Neural cell (in vitro differentiated cells): ENCODE measurements around the gene B4GALT5. TPM values are rescaled to one million over a fixed set of nuclear protein-coding genes. Genes with fewer than 3 reads are reported as not detected.

Source experiments
- H2AFZ ChIP-seq: fragments of 200-600, 300-800 bp; sonication (generic), shearing (Covaris generic); 2 replicates; pipeline ENCODE4 v1.6.0; 2014; ENCODE audit warnings: low read depth, mild to moderate bottlenecking, antibody characterized with exemption, low read length, moderate library complexity
- H3F3A ChIP-seq: fragments of 200-600 bp; shearing (Covaris generic); 2 replicates; pipeline ENCODE4 v1.6.1; 2016; ENCODE audit warnings: mild to moderate bottlenecking, moderate library complexity, mixed read lengths, antibody characterized with exemption, low read length; ENCODE audit not compliant: insufficient read depth, poor library complexity, severe bottlenecking
- H3K27ac ChIP-seq: fragments of 200-600, 300-800 bp; sonication (generic), shearing (Covaris generic); 2 replicates; pipeline ENCODE4 v1.5.1; 2014; ENCODE audit warnings: mild to moderate bottlenecking, low read length, moderate library complexity
- H3K27me3 ChIP-seq: fragments of 300-800, 200-600 bp; sonication (generic), shearing (Covaris generic); 2 replicates; pipeline ENCODE4 v1.6.0; 2014; ENCODE audit warnings: mild to moderate bottlenecking, low read depth, low read length, moderate library complexity; ENCODE audit not compliant: insufficient read depth
- H3K36me3 ChIP-seq: fragments of 300-800, 200-600 bp; sonication (generic), shearing (Covaris generic); 2 replicates; pipeline ENCODE4 v1.5.1; 2014; ENCODE audit warnings: mild to moderate bottlenecking, antibody characterized with exemption, low read length, moderate library complexity; ENCODE audit not compliant: insufficient read depth
- H3K4me2 ChIP-seq: fragments of 300-800, 200-600 bp; sonication (generic), shearing (Covaris generic); 2 replicates; pipeline ENCODE4 v1.6.0; 2014; ENCODE audit warnings: mild to moderate bottlenecking, low read length
- H3K4me3 ChIP-seq: fragments of 300-800, 200-600 bp; sonication (generic), shearing (Covaris generic); 2 replicates; pipeline ENCODE4 v1.5.1; 2014; ENCODE audit warnings: mild to moderate bottlenecking, low read length, moderate library complexity
- H3K79me2 ChIP-seq: fragments of 200-600 bp; shearing (Covaris generic); replicated peaks from 2 replicates; pipeline ENCODE4 v1.6.0; 2014; ENCODE audit warnings: mild to moderate bottlenecking, low read length, moderate library complexity; ENCODE audit not compliant: insufficient read depth
- H3K9ac ChIP-seq: fragments of 300-800, 200-600 bp; sonication (generic), shearing (Covaris generic); 2 replicates; pipeline ENCODE4 v1.6.1; 2016; ENCODE audit warnings: mild to moderate bottlenecking, low read length, mixed read lengths
- H3K9me2 ChIP-seq: fragments of 200-600 bp; shearing (Covaris generic); 2 replicates; pipeline ENCODE4 v1.6.1; 2016; ENCODE audit warnings: mild to moderate bottlenecking, low read length, mixed read lengths; ENCODE audit not compliant: insufficient read depth
- H3K9me3 ChIP-seq: fragments of 200-600, 300-800 bp; sonication (generic), shearing (Covaris generic); 2 replicates; pipeline ENCODE4 v1.6.1; 2016; ENCODE audit warnings: mild to moderate bottlenecking, mixed run types, low read length, moderate library complexity, mixed read lengths
- H4K20me1 ChIP-seq: fragments of 200-600 bp; shearing (Covaris generic); 2 replicates; pipeline ENCODE4 v1.6.1; 2016; ENCODE audit warnings: mild to moderate bottlenecking, mixed run types; ENCODE audit not compliant: insufficient read depth
- EP300 ChIP-seq: fragments of 450-650 bp; conservative IDR thresholded peaks from 2 replicates; pipeline ENCODE4 v1.6.1; 2014; ENCODE audit warnings: antibody characterized with exemption, mild to moderate bottlenecking, moderate library complexity; ENCODE audit not compliant: poor library complexity, severe bottlenecking
- EZH2 ChIP-seq: fragments of 200-600, 300-800 bp; shearing (Covaris generic), sonication (generic); IDR thresholded peaks from 2 replicates; pipeline ENCODE4 v1.6.1; 2014; ENCODE audit warnings: antibody characterized with exemption, low read length, borderline replicate concordance, mild to moderate bottlenecking; ENCODE audit not compliant: insufficient read depth, poor library complexity, severe bottlenecking
- MXI1 ChIP-seq: fragments of 450-650 bp; conservative IDR thresholded peaks from 2 replicates; pipeline ENCODE4 v1.6.1; 2014; ENCODE audit warnings: antibody characterized with exemption, mild to moderate bottlenecking; ENCODE audit not compliant: poor library complexity, severe bottlenecking
- POLR2AphosphoS5 ChIP-seq: IDR thresholded peaks from 2 replicates; pipeline ENCODE4 v1.6.1; 2012
- RAD21 ChIP-seq: fragments of 450-650 bp; conservative IDR thresholded peaks from 2 replicates; pipeline ENCODE4 v1.6.1; 2014; ENCODE audit warnings: antibody characterized with exemption, mild to moderate bottlenecking, moderate library complexity
- SMC3 ChIP-seq: fragments of 450-650 bp; conservative IDR thresholded peaks from 2 replicates; pipeline ENCODE4 v1.6.1; 2014; ENCODE audit warnings: antibody characterized with exemption, mild to moderate bottlenecking, moderate library complexity; ENCODE audit not compliant: poor library complexity
- TAF1 ChIP-seq: IDR thresholded peaks from 2 replicates; pipeline ENCODE4 v1.6.1; 2012; ENCODE audit warnings: low read depth
- polyA plus RNA-seq: library from polyadenylated mRNA; depleted of rRNA; stranded (reverse); fragments of >200 nt; gene quantifications from 2 replicates; pipeline ENCODE4 v1.2.3, GENCODE V29; 2014
- TF ChIP-seq, protein P1 (sequence below): IDR thresholded peaks from 2 replicates; pipeline ENCODE4 v1.6.1; 2012; ENCODE audit warnings: borderline replicate concordance
- TF ChIP-seq, protein P2 (sequence below): fragments of 450-650 bp; IDR thresholded peaks from 2 replicates; pipeline ENCODE4 v1.5.1; 2014; ENCODE audit warnings: antibody characterized with exemption, mild to moderate bottlenecking, moderate library complexity; ENCODE audit not compliant: poor library complexity, severe bottlenecking

The B4GALT5 gene
- polyA plus RNA-seq, 1 donor from 2014 or later: 34.7 TPM

DNA sequence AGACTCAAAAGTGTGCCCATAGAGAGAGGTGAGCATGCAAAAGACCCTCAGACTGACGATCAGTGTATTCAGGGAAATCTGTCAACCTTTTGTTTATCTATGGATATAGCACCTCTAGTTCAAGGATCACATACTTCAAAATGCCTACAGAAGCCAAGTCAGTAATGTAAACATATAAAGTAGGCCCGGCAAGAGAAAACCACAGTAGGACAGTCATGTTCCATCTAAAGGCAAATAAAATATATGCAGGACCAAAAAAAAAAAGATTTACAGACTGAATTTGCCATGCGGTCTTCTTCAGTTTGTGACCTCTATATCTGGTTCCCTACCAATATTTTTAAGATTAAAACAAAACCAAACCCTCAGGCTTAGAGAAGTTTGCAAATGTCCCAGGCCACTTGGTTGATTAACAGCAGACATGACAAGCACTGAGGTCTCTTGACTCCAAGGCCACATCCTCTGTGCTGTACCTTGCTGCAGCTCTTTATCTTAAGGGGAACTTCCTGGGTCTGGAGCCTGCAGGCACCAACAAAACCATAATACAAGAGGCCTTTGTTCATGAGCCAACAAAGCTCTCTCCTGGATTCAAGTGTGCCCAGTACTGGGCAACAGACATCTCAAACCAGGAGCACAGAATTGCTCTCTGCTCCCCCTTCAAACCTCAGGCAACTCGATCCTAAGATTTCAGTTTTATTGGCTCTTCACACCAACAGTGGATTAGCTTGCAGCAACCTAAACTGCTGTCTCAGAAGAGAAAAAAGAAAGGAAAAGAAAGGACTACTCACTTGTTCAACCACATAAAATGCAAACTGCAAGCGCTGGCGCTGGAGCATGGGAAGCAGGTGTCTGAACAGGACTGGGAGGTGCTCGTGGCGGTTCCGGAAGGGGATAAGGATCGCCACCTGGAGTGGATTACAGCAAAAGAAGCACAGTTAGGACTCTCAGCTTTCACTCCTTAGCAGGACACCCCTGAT lies 71.7 kb downstream of the B4GALT5 start:
- Histone ChIP-seq H3K9ac (no peak overlapping the region), H3K27me3 (no peaks in the 10 kb centered on the region), H3K27ac (no peak overlapping the region), H3K4me3 (no peak overlapping the region), H3F3A (no peaks in the 10 kb centered on the region), H3K4me2 (no peak overlapping the region), H3K9me3 (no peaks in the 10 kb centered on the region), H4K20me1 (no peaks in the 10 kb centered on the region), H3K36me3 (peaks cover 14% of the 10 kb centered on the region), H3K79me2 (no peaks in the 10 kb centered on the region), H3K9me2 (no peaks in the 10 kb centered on the region), H2AFZ (no peak overlapping the region)
- TF ChIP-seq MXI1 (no peak), POLR2AphosphoS5 (no peak), RAD21 (no peak)
- TF ChIP-seq, protein P1, sequence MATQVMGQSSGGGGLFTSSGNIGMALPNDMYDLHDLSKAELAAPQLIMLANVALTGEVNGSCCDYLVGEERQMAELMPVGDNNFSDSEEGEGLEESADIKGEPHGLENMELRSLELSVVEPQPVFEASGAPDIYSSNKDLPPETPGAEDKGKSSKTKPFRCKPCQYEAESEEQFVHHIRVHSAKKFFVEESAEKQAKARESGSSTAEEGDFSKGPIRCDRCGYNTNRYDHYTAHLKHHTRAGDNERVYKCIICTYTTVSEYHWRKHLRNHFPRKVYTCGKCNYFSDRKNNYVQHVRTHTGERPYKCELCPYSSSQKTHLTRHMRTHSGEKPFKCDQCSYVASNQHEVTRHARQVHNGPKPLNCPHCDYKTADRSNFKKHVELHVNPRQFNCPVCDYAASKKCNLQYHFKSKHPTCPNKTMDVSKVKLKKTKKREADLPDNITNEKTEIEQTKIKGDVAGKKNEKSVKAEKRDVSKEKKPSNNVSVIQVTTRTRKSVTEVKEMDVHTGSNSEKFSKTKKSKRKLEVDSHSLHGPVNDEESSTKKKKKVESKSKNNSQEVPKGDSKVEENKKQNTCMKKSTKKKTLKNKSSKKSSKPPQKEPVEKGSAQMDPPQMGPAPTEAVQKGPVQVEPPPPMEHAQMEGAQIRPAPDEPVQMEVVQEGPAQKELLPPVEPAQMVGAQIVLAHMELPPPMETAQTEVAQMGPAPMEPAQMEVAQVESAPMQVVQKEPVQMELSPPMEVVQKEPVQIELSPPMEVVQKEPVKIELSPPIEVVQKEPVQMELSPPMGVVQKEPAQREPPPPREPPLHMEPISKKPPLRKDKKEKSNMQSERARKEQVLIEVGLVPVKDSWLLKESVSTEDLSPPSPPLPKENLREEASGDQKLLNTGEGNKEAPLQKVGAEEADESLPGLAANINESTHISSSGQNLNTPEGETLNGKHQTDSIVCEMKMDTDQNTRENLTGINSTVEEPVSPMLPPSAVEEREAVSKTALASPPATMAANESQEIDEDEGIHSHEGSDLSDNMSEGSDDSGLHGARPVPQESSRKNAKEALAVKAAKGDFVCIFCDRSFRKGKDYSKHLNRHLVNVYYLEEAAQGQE: no peak

DNA sequence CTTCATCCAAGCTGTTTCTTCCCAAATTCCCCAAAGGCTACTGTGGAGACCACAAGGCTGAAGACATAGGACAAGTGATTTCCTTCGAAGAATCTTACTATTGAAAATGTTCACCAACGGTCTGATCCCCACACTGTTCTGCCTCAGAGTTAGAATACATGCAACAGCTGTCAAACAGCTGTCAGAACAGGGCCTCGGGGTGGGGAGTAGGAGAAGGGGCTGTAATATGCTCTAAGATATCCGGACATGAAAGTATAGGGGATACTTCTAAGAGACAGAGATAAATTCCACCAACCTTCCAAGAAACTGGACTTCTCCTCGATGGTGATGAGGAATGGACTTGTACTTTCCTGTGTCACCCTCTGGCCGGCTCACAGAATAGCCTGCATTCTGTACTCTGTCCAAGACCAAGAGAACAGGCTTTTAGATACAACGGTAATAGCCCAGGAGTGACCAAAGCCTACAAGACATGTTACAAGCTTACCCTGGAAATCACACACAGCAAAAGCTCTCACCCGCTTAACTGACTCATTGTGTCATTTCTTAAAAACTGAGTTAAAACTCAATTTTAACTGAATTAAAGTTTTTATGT lies 76.5 kb downstream of the B4GALT5 start:
- Histone ChIP-seq H3K4me2 (no peak overlapping the region), H2AFZ (no peak overlapping the region), H4K20me1 (no peaks in the 10 kb centered on the region), H3F3A (no peaks in the 10 kb centered on the region), H3K4me3 (no peak overlapping the region), H3K36me3 (peaks cover 4% of the 10 kb centered on the region), H3K79me2 (no peaks in the 10 kb centered on the region), H3K27ac (no peak overlapping the region), H3K9ac (no peak overlapping the region), H3K9me2 (no peaks in the 10 kb centered on the region), H3K27me3 (no peaks in the 10 kb centered on the region), H3K9me3 (no peaks in the 10 kb centered on the region)
- no peak for TF ChIP-seq RAD21
- TF ChIP-seq SMC3: no peak
- TF ChIP-seq EZH2: no peak
- TF ChIP-seq, protein P2, sequence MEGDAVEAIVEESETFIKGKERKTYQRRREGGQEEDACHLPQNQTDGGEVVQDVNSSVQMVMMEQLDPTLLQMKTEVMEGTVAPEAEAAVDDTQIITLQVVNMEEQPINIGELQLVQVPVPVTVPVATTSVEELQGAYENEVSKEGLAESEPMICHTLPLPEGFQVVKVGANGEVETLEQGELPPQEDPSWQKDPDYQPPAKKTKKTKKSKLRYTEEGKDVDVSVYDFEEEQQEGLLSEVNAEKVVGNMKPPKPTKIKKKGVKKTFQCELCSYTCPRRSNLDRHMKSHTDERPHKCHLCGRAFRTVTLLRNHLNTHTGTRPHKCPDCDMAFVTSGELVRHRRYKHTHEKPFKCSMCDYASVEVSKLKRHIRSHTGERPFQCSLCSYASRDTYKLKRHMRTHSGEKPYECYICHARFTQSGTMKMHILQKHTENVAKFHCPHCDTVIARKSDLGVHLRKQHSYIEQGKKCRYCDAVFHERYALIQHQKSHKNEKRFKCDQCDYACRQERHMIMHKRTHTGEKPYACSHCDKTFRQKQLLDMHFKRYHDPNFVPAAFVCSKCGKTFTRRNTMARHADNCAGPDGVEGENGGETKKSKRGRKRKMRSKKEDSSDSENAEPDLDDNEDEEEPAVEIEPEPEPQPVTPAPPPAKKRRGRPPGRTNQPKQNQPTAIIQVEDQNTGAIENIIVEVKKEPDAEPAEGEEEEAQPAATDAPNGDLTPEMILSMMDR: no peak
- TF ChIP-seq MXI1: no peak
- TF ChIP-seq EP300: no peak
- TF ChIP-seq, protein P1: no peak
- TF ChIP-seq POLR2AphosphoS5: no peak
- TF ChIP-seq TAF1: no peak
